Hepatocyte (in vitro differentiated cells): ENCODE measurements around the gene SCPEP1. TPM values are rescaled to one million over a fixed set of nuclear protein-coding genes. Genes with fewer than 3 reads are reported as not detected.

Source experiments
- DNase-seq: peaks from one replicate; pipeline ENCODE4 v3.0.0-alpha.2; 2016; ENCODE audit warnings: low spot score
- H2AFZ ChIP-seq: fragments of 200-600 bp; sonication (generic); 2 replicates; pipeline ENCODE4 v1.6.0; 2016; ENCODE audit warnings: antibody characterized with exemption, mild to moderate bottlenecking
- H3K27ac ChIP-seq: fragments of 200-600 bp; sonication (generic); 2 replicates; pipeline ENCODE4 v1.5.1; 2016; ENCODE audit warnings: mild to moderate bottlenecking
- H3K27me3 ChIP-seq: fragments of 200-600 bp; sonication (generic); 2 replicates; pipeline ENCODE4 v1.6.1; 2016
- H3K36me3 ChIP-seq: fragments of 200-600 bp; sonication (generic); replicated peaks from 2 replicates; pipeline ENCODE4 v1.5.1; 2016; ENCODE audit warnings: low read depth; ENCODE audit not compliant: insufficient read depth
- H3K4me1 ChIP-seq: fragments of 200-600 bp; sonication (generic); 2 replicates; pipeline ENCODE4 v1.5.1; 2016; ENCODE audit warnings: mild to moderate bottlenecking, moderate library complexity; ENCODE audit not compliant: insufficient read depth
- H3K4me2 ChIP-seq: fragments of 200-600 bp; sonication (generic); 2 replicates; pipeline ENCODE4 v1.6.0; 2016
- H3K4me3 ChIP-seq: fragments of 200-600 bp; sonication (generic); 2 replicates; pipeline ENCODE4 v1.5.1; 2016; ENCODE audit warnings: mild to moderate bottlenecking
- H3K79me2 ChIP-seq: fragments of 200-600 bp; sonication (generic); 2 replicates; pipeline ENCODE4 v1.6.0; 2017; ENCODE audit warnings: mild to moderate bottlenecking
- H3K9me2 ChIP-seq: fragments of 200-600 bp; sonication (generic); replicated peaks from 2 replicates; pipeline ENCODE4 v1.6.0; 2017; ENCODE audit warnings: mild to moderate bottlenecking; ENCODE audit not compliant: insufficient read depth
- H3K9me3 ChIP-seq: fragments of 200-600 bp; sonication (generic); 2 replicates; pipeline ENCODE4 v1.5.1; 2016; ENCODE audit warnings: low read depth, mild to moderate bottlenecking
- H4K20me1 ChIP-seq: fragments of 200-600 bp; sonication (generic); 2 replicates; pipeline ENCODE4 v1.6.0; 2016; ENCODE audit warnings: mild to moderate bottlenecking; ENCODE audit not compliant: insufficient read depth, poor library complexity, severe bottlenecking
- EZH2 ChIP-seq: fragments of 200-600 bp; sonication (generic); IDR thresholded peaks from 2 replicates; pipeline ENCODE4 v1.6.1; 2016; ENCODE audit warnings: antibody characterized with exemption, mild to moderate bottlenecking, borderline replicate concordance
- EZH2phosphoT487 ChIP-seq: fragments of 200-600 bp; sonication (generic); IDR thresholded peaks from one replicate; pipeline ENCODE4 v1.6.1; 2018; ENCODE audit warnings: antibody characterized with exemption, mild to moderate bottlenecking, low read depth, moderate library complexity; ENCODE audit not compliant: unreplicated experiment, severe bottlenecking
- WGBS: methylation state at CpG from one replicate; pipeline ENCODE4 v1.1.6; 2016; ENCODE audit warnings: low lambda C conversion rate; ENCODE audit errors: missing lambda C conversion rate; 5-methylcytosine and 5-hydroxymethylcytosine counted together
- polyA plus RNA-seq: library from polyadenylated mRNA; unstranded; fragments of >200 nt; fragmentation: Nextera tagmentation; extraction: Ambion mirVana; gene quantifications from 2 replicates; pipeline ENCODE4 v1.2.1, GENCODE V29; 2016
- total RNA-seq: library from RNA; depleted of rRNA; stranded (reverse); fragments of >200 nt; gene quantifications from 2 replicates; pipeline ENCODE4 v1.2.3, GENCODE V29; 2014
- TF ChIP-seq, protein P1 (sequence below): fragments of 200-600 bp; sonication (generic); IDR thresholded peaks from 2 replicates; pipeline ENCODE4 v1.5.1; 2016; ENCODE audit warnings: antibody characterized with exemption, mild to moderate bottlenecking; ENCODE audit not compliant: poor library complexity

The SCPEP1 gene
- total and polyA plus RNA-seq, 2 experiments from 2014 or later, result 81.2 to 90.5 TPM

DNA sequence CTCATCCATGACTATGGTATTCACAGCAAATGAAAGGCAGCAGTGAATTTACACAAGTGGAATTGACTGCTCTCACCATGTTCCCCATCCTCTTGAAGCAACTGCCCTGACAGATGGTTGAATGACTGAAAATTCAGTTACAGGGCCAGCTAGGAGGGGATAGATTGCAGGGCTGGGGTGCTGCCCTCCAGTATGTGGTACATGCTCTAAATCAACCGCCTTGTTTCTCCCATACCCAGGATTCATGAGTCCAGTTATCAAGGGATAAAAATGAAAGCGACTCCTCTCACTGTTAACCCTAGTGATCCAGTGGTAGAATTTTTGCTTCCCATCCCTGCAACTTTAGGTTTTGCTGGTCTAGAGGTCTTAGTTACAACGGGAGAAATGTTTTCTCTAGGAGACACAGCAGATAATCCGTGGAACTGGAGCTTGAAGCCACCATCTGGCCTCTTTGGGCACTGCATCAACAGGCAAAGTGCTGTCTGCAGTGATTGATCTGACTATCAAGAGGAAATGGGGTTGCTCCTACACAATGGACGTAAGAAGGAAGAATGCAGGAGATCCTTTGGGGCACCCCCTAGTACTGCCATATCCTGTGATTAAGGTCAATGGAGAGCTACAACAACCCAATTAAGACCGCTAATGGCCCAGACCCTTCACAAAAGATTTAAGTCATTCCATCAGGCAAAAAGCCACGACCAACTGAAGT is 32.0 kb downstream of the SCPEP1 start:
- Histone ChIP-seq H4K20me1 (no peaks in the 10 kb centered on the region), H3K4me3 (no peak overlapping the region), H3K79me2 (no peaks in the 10 kb centered on the region), H2AFZ (no peak overlapping the region), H3K27ac (no peak overlapping the region), H3K9me2 (no peaks in the 10 kb centered on the region), H3K4me2 (no peak overlapping the region), H3K27me3 (no peaks in the 10 kb centered on the region), H3K4me1 (no peaks in the 10 kb centered on the region), H3K36me3 (no peaks in the 10 kb centered on the region), H3K9me3 (no peaks in the 10 kb centered on the region)
- DNase-seq, result peak; percentile 65
- TF ChIP-seq, protein P1, sequence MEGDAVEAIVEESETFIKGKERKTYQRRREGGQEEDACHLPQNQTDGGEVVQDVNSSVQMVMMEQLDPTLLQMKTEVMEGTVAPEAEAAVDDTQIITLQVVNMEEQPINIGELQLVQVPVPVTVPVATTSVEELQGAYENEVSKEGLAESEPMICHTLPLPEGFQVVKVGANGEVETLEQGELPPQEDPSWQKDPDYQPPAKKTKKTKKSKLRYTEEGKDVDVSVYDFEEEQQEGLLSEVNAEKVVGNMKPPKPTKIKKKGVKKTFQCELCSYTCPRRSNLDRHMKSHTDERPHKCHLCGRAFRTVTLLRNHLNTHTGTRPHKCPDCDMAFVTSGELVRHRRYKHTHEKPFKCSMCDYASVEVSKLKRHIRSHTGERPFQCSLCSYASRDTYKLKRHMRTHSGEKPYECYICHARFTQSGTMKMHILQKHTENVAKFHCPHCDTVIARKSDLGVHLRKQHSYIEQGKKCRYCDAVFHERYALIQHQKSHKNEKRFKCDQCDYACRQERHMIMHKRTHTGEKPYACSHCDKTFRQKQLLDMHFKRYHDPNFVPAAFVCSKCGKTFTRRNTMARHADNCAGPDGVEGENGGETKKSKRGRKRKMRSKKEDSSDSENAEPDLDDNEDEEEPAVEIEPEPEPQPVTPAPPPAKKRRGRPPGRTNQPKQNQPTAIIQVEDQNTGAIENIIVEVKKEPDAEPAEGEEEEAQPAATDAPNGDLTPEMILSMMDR, result peak; percentile 51
- no peak for TF ChIP-seq EZH2
- 37% methylated on average over 7 of the region's 7 CpGs for WGBS

DNA sequence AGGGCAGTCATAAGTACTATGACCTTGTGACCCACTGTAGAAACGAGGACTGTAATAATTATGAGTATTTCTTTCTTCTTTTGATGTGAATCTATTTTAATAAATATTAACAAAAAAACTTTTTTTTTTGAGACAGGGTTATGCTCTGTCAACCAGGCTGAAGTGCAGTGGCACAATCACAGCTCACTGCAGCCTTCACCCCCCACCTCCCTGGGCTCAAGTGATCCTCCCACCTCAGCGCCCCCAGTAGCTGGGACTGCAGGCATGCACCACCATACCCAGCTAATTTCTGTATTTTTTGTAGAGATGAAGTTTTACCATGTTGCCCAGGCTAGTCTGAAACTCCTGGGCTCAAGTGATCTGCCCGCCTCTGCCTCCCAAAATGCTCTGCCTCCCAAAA is 32.6 kb downstream of the SCPEP1 start:
- Histone ChIP-seq H3K9me2 (no peaks in the 10 kb centered on the region), H2AFZ (no peak overlapping the region), H3K27ac (no peak overlapping the region), H3K9me3 (no peaks in the 10 kb centered on the region), H3K4me2 (no peak overlapping the region), H3K27me3 (no peaks in the 10 kb centered on the region), H4K20me1 (no peaks in the 10 kb centered on the region), H3K4me1 (no peaks in the 10 kb centered on the region), H3K4me3 (no peak overlapping the region), H3K36me3 (no peaks in the 10 kb centered on the region), H3K79me2 (no peaks in the 10 kb centered on the region)
- TF ChIP-seq, protein P1, result no peak
- TF ChIP-seq EZH2phosphoT487 (no peak), EZH2 (no peak)
- no peak for DNase-seq
- WGBS, result 72% methylated on average over 3 of the region's 3 CpGs

DNA sequence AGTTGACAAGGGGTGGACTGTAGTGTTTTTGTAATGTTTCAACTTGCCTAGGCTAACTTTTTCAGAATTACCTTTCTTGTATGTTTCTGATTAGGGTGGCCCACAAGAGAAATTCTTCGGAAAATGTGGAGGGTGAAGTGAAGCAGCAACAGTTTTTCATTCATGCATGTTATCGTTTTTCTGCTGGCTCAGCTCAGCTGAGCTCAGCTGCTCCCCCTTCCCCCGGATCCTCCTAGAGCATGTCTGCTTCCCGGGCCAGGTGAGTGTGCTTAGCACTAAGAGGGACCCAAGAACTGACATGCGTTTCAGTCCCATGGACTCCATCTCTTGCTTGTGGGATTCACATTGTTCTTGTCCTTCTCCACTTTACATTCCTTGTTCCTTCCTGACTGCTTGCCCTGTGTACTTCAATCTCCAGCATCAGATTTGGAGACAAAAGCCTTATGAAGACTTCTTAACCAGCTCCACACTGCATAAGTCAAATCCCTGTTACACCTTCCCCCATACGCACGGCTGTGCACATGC is 33.6 kb downstream of the SCPEP1 start:
- H3K9me2 ChIP-seq, result no peaks in the 10 kb centered on the region
- 70% methylated on average over 7 of the region's 7 CpGs for WGBS

More for the DNA sequence above, 33.6 kb downstream of the SCPEP1 start:
- TF ChIP-seq EZH2phosphoT487 (no peak), EZH2 (no peak)
- TF ChIP-seq, protein P1, result no peak
- H3K36me3 ChIP-seq, result no peaks in the 10 kb centered on the region
- H3K9me3 ChIP-seq, result no peaks in the 10 kb centered on the region
- H3K4me3 ChIP-seq, result no peak overlapping the region
- no peak overlapping the region for H2AFZ ChIP-seq
- H3K79me2 ChIP-seq, result no peaks in the 10 kb centered on the region
- DNase-seq, result no peak
- no peaks in the 10 kb centered on the region for H3K4me1 ChIP-seq
- H3K27ac ChIP-seq, result no peak overlapping the region
- no peaks in the 10 kb centered on the region for H3K27me3 ChIP-seq
- H3K4me2 ChIP-seq, result no peak overlapping the region
- H4K20me1 ChIP-seq, result no peaks in the 10 kb centered on the region
